ENCODE data around the gene CEACAM19. TPM values are rescaled to one million over a fixed set of nuclear protein-coding genes. Genes with fewer than 3 reads are reported as not detected.

The CEACAM19 gene
- total and polyA plus RNA-seq, 2 of the 13 experiments (the other 11 are each of a cell fraction or from before 2014, with no cell fraction given) = 1.3 to 4.0 TPM

- no peak for TF ChIP-seq ZNF597 (CRISPR knock-in tag; IDR thresholded peaks at IDR 0.05)
- no peak for TF ChIP-seq ATF7-NPFF (CRISPR knock-in tag; IDR thresholded peaks at IDR 0.05; ENCODE audit: low read depth)
- no peak; the same call in 1 of the 2 replicates for TF ChIP-seq RCOR2 (CRISPR knock-in tag; IDR thresholded peaks at IDR 0.05)
- TF ChIP-seq ZNF841 (CRISPR knock-in tag; IDR thresholded peaks at IDR 0.05; ENCODE audit: borderline replicate concordance) = no peak
- no peak for TF ChIP-seq CHD2 (IDR thresholded peaks at IDR 0.05; ENCODE audit: low read depth, low read length)
- TF ChIP-seq ZFX (CRISPR knock-in tag; IDR thresholded peaks at IDR 0.05; ENCODE audit: low read depth) = peak; percentile 37; the same call in 1 of the 2 replicates
- no peak for TF ChIP-seq ZNF33B (CRISPR knock-in tag; IDR thresholded peaks at IDR 0.05)
- TF ChIP-seq KDM4B (CRISPR knock-in tag; IDR thresholded peaks at IDR 0.05) = peak; percentile 42; the same call in 1 of the 2 replicates
- no peak for TF ChIP-seq ZNF292 (CRISPR knock-in tag; IDR thresholded peaks at IDR 0.05; ENCODE audit: borderline replicate concordance, low read depth)
- TF ChIP-seq HNF4A (CRISPR knock-in tag; IDR thresholded peaks at IDR 0.05) = peak; percentile 46
- no peak for TF ChIP-seq SAFB2 (CRISPR knock-in tag; IDR thresholded peaks at IDR 0.05; ENCODE audit: borderline replicate concordance, low read depth)
- TF ChIP-seq FOXA3 (CRISPR knock-in tag; IDR thresholded peaks at IDR 0.05) = 0 out of 2 replicates have a peak, but pooled peaks have one; percentile 22
- no peak for TF ChIP-seq ZNF136 (CRISPR knock-in tag; IDR thresholded peaks at IDR 0.05; ENCODE audit: low read depth)
- TF ChIP-seq ZNF646 (CRISPR knock-in tag; IDR thresholded peaks at IDR 0.05) = no peak
- no peak for TF ChIP-seq ZNF460 (CRISPR knock-in tag; IDR thresholded peaks at IDR 0.05; ENCODE audit: borderline replicate concordance)
- TF ChIP-seq SP140L (CRISPR knock-in tag; IDR thresholded peaks at IDR 0.05; ENCODE audit: borderline replicate concordance) = no peak
- TF ChIP-seq AHDC1 (CRISPR knock-in tag; IDR thresholded peaks at IDR 0.05; ENCODE audit: borderline replicate concordance) = no peak
- TF ChIP-seq STAG1 (CRISPR knock-in tag; IDR thresholded peaks at IDR 0.05) = peak; percentile 97
Observed at GRCh38 chr19:44723952-44724319, 52.7 kb downstream of the CEACAM19 start (continued).
